Activated CD4-positive, alpha-beta T cell treated with anti-CD3 and anti-CD28 coated beads, Interleukin-2, amount 50 U/mL, for 24 hours (primary cell): ENCODE measurements around the gene JPH2.
A peak's percentile ranks its signal among the peaks of the same experiment; 100 is the strongest.
"Not testable (repeated sequence)": the region's sequence is repeated elsewhere in the genome, so short reads cannot be mapped to it uniquely, and the experiment has no call there.

ENCODE experiments used
- DNase-seq, 2 donors: peaks; one replicate each; pipeline ENCODE4 v3.0.0-alpha.2; 2020; ENCODE audit warnings: low read depth in 1 of 2, low spot score in 1 of 2

JPH2 gene

GRCh38 chr20:44187054-44187771 is at the start of gene JPH2:
TSS of gene JPH2 (minus strand) at chr20:44187188. CDS start at chr20:44186705, 483 bp downstream.
- DNase-seq, result no peak

GRCh38 chr20:44235702-44236101 is 48.7 kb upstream of the JPH2 start:
- no peak for DNase-seq

GRCh38 chr20:44234566-44235317 is 47.8 kb upstream of the JPH2 start:
- no peak for DNase-seq

- no peak for DNase-seq
Measured at GRCh38 chr20:44233436-44234016, 46.5 kb upstream of the JPH2 start.

GRCh38 chr20:44232469-44232856 is 45.5 kb upstream of the JPH2 start:
- not testable (repeated sequence) for DNase-seq

GRCh38 chr20:44231713-44232468 is 44.9 kb upstream of the JPH2 start:
- DNase-seq, result no peak

- no peak for DNase-seq
Measured at GRCh38 chr20:44231193-44231592, 44.2 kb upstream of the JPH2 start.

GRCh38 chr20:44228465-44229258 is 41.7 kb upstream of the JPH2 start:
- DNase-seq, result no peak

- no peak for DNase-seq
Measured at GRCh38 chr20:44224637-44225036, 37.6 kb upstream of the JPH2 start.

- no peak for DNase-seq
Measured at GRCh38 chr20:44223721-44224120, 36.7 kb upstream of the JPH2 start.

GRCh38 chr20:44222633-44223368 is 35.8 kb upstream of the JPH2 start:
- DNase-seq, result no peak

GRCh38 chr20:44222027-44222426 is 35.0 kb upstream of the JPH2 start:
- no peak for DNase-seq

- DNase-seq, result no peak
Measured at GRCh38 chr20:44221368-44221954, 34.5 kb upstream of the JPH2 start.

GRCh38 chr20:44219791-44220190 is 32.8 kb upstream of the JPH2 start:
- no peak for DNase-seq

GRCh38 chr20:44219170-44219730 is 32.3 kb upstream of the JPH2 start:
- no peak for DNase-seq

GRCh38 chr20:44218446-44218845 is 31.5 kb upstream of the JPH2 start:
- no peak for DNase-seq

- peak in 1 of 2 donors; percentile 61 for DNase-seq
Measured at GRCh38 chr20:44217342-44218092, 30.5 kb upstream of the JPH2 start.

GRCh38 chr20:44215125-44215524 is 28.1 kb upstream of the JPH2 start:
- peak; percentile 37 to 58 for DNase-seq

GRCh38 chr20:44212792-44213191 is 25.8 kb upstream of the JPH2 start:
- DNase-seq, result no peak
